ENCODE measurements around the gene TMEM219.

The TMEM219 gene, protein sequence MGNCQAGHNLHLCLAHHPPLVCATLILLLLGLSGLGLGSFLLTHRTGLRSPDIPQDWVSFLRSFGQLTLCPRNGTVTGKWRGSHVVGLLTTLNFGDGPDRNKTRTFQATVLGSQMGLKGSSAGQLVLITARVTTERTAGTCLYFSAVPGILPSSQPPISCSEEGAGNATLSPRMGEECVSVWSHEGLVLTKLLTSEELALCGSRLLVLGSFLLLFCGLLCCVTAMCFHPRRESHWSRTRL

DNA sequence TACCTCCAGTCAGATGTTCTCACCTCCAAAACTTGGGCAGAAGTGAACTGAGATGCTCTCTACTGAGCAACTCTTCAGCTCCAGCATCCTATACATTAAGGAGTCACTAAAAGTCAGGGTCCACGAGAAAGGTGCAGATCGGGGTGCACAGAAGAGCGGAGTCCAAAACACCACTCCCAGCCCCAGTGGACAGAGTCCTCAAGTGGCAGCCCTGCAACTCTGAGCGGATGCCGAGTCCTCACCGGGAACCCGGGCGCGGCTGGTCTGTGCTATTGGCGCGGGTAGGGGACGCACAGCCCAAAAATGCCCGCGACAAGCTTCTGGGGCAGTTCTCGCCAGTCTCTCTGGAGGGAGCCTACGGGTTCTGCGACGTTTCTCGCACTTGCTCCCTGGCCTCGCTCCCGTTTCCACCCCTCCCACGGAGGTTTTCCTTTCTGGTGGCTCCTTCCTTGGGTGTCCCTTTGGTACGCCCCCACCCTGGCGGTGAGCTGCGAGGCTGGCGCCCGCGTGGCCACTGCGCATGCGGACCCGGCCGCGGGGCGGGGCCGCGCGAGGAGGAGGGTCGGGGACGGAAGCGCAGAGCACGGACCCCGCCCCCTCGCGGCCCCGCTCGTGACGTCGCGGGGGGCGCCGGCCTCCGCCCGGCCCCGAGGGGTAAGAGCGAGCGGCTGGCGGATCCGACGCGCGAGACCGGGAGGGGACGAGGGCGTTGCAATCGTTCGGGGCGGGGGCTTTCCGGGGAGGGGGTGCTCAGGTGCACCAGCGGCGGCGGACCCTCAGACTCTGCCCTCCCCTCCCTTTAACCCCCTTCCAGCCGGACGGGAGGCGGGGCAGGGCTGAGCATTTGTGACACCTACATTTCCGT is at the start of gene TMEM219:
TSS of gene TMEM219 (plus strand) at position 601 of the 865 bp plus-strand sequence. CDS start 1,065 bp downstream, outside the sequence.
- peak within 1 kb of the TSS; percentile 86 for H3K27ac Mint-ChIP-seq
- H3K36me3 Mint-ChIP-seq = no peaks in the 10 kb centered on the region
- peak within 1 kb of the TSS; percentile 91 for H3K4me3 Mint-ChIP-seq
- H3K4me1 Mint-ChIP-seq (ENCODE audit: low read depth) = peaks cover 18% of the 10 kb centered on the region
- no peaks in the 10 kb centered on the region for H3K27me3 Mint-ChIP-seq
- no peaks in the 10 kb centered on the region for H3K9me3 Mint-ChIP-seq (ENCODE audit: low read depth)

DNA sequence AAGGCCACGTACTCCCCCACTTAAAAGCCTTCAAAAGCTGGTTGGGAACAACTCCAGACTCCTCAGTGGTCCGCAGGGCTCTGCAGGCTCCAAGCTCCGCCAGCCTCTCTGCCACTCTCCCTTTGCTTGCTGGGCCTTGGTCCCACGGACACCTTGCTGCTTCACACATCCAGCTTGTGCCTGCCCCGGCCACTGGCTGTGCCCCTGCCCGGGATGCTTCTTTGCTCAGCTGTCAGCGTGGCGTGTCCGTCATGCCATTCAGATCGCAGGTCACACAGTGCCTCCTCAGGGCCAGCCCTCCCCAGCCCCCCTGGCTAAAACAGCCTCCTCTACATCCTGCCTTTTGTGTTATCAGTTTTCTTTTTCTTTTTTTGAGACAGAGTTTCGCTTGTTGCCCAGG is 49.8 kb upstream of the TMEM219 start:
- no peak overlapping the region for H3K27ac Mint-ChIP-seq
- peaks cover 2% of the 10 kb centered on the region for H3K4me1 Mint-ChIP-seq (ENCODE audit: low read depth)
- H3K36me3 Mint-ChIP-seq = no peaks in the 10 kb centered on the region
- no peak overlapping the region for H3K4me3 Mint-ChIP-seq
- no peaks in the 10 kb centered on the region for H3K9me3 Mint-ChIP-seq (ENCODE audit: low read depth)
- no peaks in the 10 kb centered on the region for H3K27me3 Mint-ChIP-seq

GRCh38 chr16:29913514-29913913 is 48.4 kb upstream of the TMEM219 start:
- no peak overlapping the region for H3K27ac Mint-ChIP-seq
- H3K9me3 Mint-ChIP-seq (ENCODE audit: low read depth) = no peaks in the 10 kb centered on the region
- H3K27me3 Mint-ChIP-seq = no peaks in the 10 kb centered on the region
- H3K36me3 Mint-ChIP-seq = no peaks in the 10 kb centered on the region
- peaks cover 2% of the 10 kb centered on the region for H3K4me1 Mint-ChIP-seq (ENCODE audit: low read depth)
- H3K4me3 Mint-ChIP-seq = no peak overlapping the region

DNA sequence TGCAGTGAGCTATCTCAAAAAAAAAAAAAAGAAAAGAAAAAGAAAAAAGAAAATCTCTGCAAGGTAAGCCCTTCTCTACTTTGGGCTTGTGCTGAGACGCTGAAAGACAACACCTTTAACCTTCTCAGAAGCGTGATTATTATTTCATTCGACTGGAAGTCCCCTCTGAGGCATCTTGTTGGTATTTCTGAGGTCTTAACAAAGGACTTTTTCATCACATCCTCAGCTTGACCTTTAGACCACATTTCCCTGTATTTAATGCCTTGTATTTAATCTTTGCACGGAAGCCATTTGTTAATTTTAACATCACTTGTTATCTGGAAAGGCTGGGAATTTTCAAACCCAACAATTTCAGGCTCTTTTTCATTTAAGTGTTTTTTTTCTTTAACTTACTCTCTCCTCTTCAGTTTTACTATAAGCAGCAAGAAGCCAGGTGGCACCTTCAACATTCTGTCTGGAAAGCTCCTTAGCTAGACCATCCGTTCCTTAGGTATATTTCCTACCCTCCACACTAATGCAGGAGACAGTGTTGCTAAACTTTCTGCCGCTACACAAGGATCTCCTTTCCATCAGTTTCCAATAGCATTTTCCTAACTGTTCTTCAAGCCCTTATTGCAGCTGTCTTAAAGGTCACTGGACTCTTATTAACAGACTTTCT is 46.2 kb upstream of the TMEM219 start:
- Mint-ChIP-seq H3K36me3 (peaks cover 7% of the 10 kb centered on the region), H3K9me3 (ENCODE audit: low read depth) (no peaks in the 10 kb centered on the region), H3K27ac (peak overlapping the region; percentile 18), H3K4me3 (no peak overlapping the region), H3K27me3 (no peaks in the 10 kb centered on the region), H3K4me1 (ENCODE audit: low read depth) (peaks cover 7% of the 10 kb centered on the region)

- H3K4me1 Mint-ChIP-seq (ENCODE audit: low read depth) = peaks cover 15% of the 10 kb centered on the region
- no peak overlapping the region for H3K4me3 Mint-ChIP-seq
- no peaks in the 10 kb centered on the region for H3K9me3 Mint-ChIP-seq (ENCODE audit: low read depth)
- H3K27ac Mint-ChIP-seq = no peak overlapping the region
- H3K36me3 Mint-ChIP-seq = peaks cover 13% of the 10 kb centered on the region
- H3K27me3 Mint-ChIP-seq = no peaks in the 10 kb centered on the region
Measured at GRCh38 chr16:29916979-29917378, 44.9 kb upstream of the TMEM219 start.

GRCh38 chr16:29920288-29921033 is 41.4 kb upstream of the TMEM219 start:
- Mint-ChIP-seq H3K4me1 (ENCODE audit: low read depth) (peaks cover 31% of the 10 kb centered on the region), H3K4me3 (peak overlapping the region; percentile 0), H3K27ac (no peak overlapping the region), H3K27me3 (no peaks in the 10 kb centered on the region), H3K9me3 (ENCODE audit: low read depth) (no peaks in the 10 kb centered on the region), H3K36me3 (peaks cover 17% of the 10 kb centered on the region)

GRCh38 chr16:29921034-29921385 is 40.9 kb upstream of the TMEM219 start:
- Mint-ChIP-seq H3K4me1 (ENCODE audit: low read depth) (peaks cover 31% of the 10 kb centered on the region), H3K27me3 (no peaks in the 10 kb centered on the region), H3K4me3 (peak overlapping the region; percentile 0), H3K36me3 (peaks cover 17% of the 10 kb centered on the region), H3K9me3 (ENCODE audit: low read depth) (no peaks in the 10 kb centered on the region), H3K27ac (no peak overlapping the region)

DNA sequence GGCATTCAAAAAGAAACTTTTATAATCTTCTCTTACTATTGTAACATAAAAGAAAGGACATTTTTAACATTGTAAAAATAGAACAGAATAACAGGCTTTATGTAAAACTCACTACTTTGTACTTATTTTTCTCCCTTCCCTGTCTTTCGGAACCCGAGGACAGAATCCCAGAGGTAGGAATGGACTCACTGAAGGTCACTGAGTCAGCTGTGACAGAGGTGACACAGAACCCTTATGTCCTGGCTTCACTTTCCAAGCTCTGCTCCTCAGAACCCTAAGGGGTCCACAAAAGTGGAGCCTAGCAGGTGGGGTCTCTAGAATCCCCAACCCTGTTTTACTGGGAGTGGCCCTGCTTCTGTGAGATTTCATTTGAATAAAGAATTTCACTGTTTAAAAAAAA is 39.6 kb upstream of the TMEM219 start:
- Mint-ChIP-seq H3K27ac (no peak overlapping the region), H3K9me3 (ENCODE audit: low read depth) (no peaks in the 10 kb centered on the region), H3K4me1 (ENCODE audit: low read depth) (peaks cover 41% of the 10 kb centered on the region), H3K27me3 (no peaks in the 10 kb centered on the region), H3K4me3 (no peak overlapping the region), H3K36me3 (peaks cover 17% of the 10 kb centered on the region)

GRCh38 chr16:29922986-29923501 is 38.8 kb upstream of the TMEM219 start:
- no peaks in the 10 kb centered on the region for H3K9me3 Mint-ChIP-seq (ENCODE audit: low read depth)
- H3K4me1 Mint-ChIP-seq (ENCODE audit: low read depth) = peaks cover 42% of the 10 kb centered on the region
- no peaks in the 10 kb centered on the region for H3K27me3 Mint-ChIP-seq
- no peak overlapping the region for H3K27ac Mint-ChIP-seq
- no peak overlapping the region for H3K4me3 Mint-ChIP-seq
- H3K36me3 Mint-ChIP-seq = peaks cover 17% of the 10 kb centered on the region

DNA sequence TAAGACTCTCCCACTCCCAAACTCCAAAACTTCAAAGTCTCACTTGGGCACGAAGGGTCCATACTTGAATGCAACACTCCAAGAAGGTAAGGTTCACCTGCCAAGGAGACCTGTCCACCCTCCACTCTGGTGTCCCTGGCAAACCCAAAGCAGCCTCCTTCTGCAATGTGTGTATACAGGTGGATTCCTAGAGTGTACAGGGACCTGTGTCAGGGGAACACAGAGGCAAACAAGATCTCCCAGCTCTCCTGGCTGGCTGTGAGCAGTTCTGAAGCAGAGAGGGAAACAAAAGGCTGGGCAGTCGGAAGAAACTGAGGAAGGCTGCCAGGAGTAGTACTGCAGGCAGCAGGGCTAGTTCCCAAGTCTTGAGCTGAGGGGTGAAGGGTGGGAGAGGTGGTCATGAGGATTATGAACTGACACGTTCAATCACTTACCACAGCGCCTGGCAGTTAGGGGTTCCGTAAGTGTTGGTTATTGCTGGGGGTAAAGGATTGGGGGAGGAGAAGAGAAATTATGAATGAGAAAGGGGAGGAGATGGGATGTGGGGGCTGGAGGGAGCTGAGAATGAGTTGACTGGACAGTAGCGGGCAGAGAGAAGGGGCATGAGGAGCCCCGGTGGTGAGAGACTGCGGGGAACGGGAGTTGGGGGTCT is 36.6 kb upstream of the TMEM219 start:
- peak overlapping the region; percentile 93 for H3K27ac Mint-ChIP-seq
- H3K36me3 Mint-ChIP-seq = peaks cover 14% of the 10 kb centered on the region
- no peaks in the 10 kb centered on the region for H3K9me3 Mint-ChIP-seq (ENCODE audit: low read depth)
- peaks cover 42% of the 10 kb centered on the region for H3K4me1 Mint-ChIP-seq (ENCODE audit: low read depth)
- H3K4me3 Mint-ChIP-seq = peak overlapping the region; percentile 99
- H3K27me3 Mint-ChIP-seq = no peaks in the 10 kb centered on the region

- Mint-ChIP-seq H3K27me3 (no peaks in the 10 kb centered on the region), H3K36me3 (peaks cover 7% of the 10 kb centered on the region), H3K4me1 (ENCODE audit: low read depth) (peaks cover 34% of the 10 kb centered on the region)
Measured at GRCh38 chr16:29925781-29926710, 35.8 kb upstream of the TMEM219 start, which contains the start of gene KCTD13. Gene KCTD13, minus strand, starts transcription at chr16:29926226. Its CDS starts 193 bp downstream, at chr16:29926033.

GRCh38 chr16:29926711-29927052 is 35.2 kb upstream of the TMEM219 start:
- H3K9me3 Mint-ChIP-seq (ENCODE audit: low read depth) = no peaks in the 10 kb centered on the region
- peaks cover 4% of the 10 kb centered on the region for H3K36me3 Mint-ChIP-seq
- peak overlapping the region; percentile 92 for H3K4me3 Mint-ChIP-seq
- H3K4me1 Mint-ChIP-seq (ENCODE audit: low read depth) = peaks cover 30% of the 10 kb centered on the region
- no peaks in the 10 kb centered on the region for H3K27me3 Mint-ChIP-seq
- H3K27ac Mint-ChIP-seq = peak overlapping the region; percentile 95

More at GRCh38 chr16:29925781-29926710, 35.8 kb upstream of the TMEM219 start, which contains the start of gene KCTD13:
- Mint-ChIP-seq H3K27ac (peak within 1 kb of the TSS; percentile 95), H3K4me3 (peak within 1 kb of the TSS; percentile 99), H3K9me3 (ENCODE audit: low read depth) (no peaks in the 10 kb centered on the region)

All from activated naive CD8-positive, alpha-beta T cell (primary cell).